GM21737 (cell line): ENCODE data around the gene TTLL4.
"Not testable (repeated sequence)": the region's sequence is repeated elsewhere in the genome, so short reads cannot be mapped to it uniquely, and the experiment has no call there.

Experiments used
- ATAC-seq: cut with Tn5 transposase; IDR thresholded peaks from one replicate; pipeline ENCODE4 v1.9.1; 2021; ENCODE audit warnings: mild to moderate bottlenecking, moderate library complexity; ENCODE audit not compliant: unreplicated experiment

The TTLL4 gene

GRCh38 chr2:218744615-218745014 is 34.0 kb downstream of the TTLL4 start:
- ATAC-seq: no peak

GRCh38 chr2:218745160-218745558 is 34.5 kb downstream of the TTLL4 start:
- no peak for ATAC-seq

GRCh38 chr2:218745559-218746469 is 35.2 kb downstream of the TTLL4 start:
- ATAC-seq: no peak

- ATAC-seq: no peak
Observed at GRCh38 chr2:218746470-218746795, 35.8 kb downstream of the TTLL4 start.

- no peak for ATAC-seq
Observed at GRCh38 chr2:218746960-218747359, 36.3 kb downstream of the TTLL4 start.

- no peak for ATAC-seq
Observed at GRCh38 chr2:218748741-218749441, 38.3 kb downstream of the TTLL4 start.

- no peak for ATAC-seq
Observed at GRCh38 chr2:218754201-218754600, 43.6 kb downstream of the TTLL4 start.

GRCh38 chr2:218754781-218755180 is 44.1 kb downstream of the TTLL4 start:
- ATAC-seq: no peak

GRCh38 chr2:218755198-218755566 is 44.5 kb downstream of the TTLL4 start:
- ATAC-seq: no peak

GRCh38 chr2:218755567-218756404 is 45.2 kb downstream of the TTLL4 start:
- ATAC-seq: no peak

- ATAC-seq: no peak
Observed at GRCh38 chr2:218756599-218757377, 46.2 kb downstream of the TTLL4 start.

GRCh38 chr2:218761795-218762194 is 51.2 kb downstream of the TTLL4 start:
- ATAC-seq: no peak

- not testable (repeated sequence) for ATAC-seq
Observed at GRCh38 chr2:218772759-218773158, 62.1 kb downstream of the TTLL4 start.

- no peak for ATAC-seq
Observed at GRCh38 chr2:218773881-218774280, 63.2 kb downstream of the TTLL4 start.

- ATAC-seq: no peak
Observed at GRCh38 chr2:218776488-218776887, 65.9 kb downstream of the TTLL4 start.

GRCh38 chr2:218777276-218777990 is 66.8 kb downstream of the TTLL4 start:
- no peak for ATAC-seq

GRCh38 chr2:218780046-218780445 is 69.4 kb downstream of the TTLL4 start:
- ATAC-seq: no peak

- ATAC-seq: no peak
Observed at GRCh38 chr2:218780851-218781690, 70.4 kb downstream of the TTLL4 start.
